ENCODE measurements around the gene OR5B21.

OR5B21 gene

DNA sequence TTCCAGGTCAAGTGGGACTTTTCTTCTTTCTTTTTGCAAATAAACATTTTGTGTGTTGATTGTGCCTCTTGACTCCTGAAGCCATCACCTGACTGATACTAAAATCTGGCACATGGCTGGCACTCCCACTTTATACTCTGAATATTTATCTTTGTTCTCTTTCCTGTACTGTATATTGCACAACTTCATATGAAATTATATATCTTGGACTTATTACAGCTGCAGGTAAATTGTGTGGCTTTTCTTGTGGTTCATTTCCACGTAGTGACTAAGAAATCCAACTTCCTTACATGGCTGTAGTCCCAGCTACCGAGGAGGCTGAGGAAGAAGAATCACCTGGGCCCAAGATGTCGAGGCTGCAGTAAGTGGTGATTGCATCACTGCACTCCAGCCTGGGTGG is 42.2 kb downstream of the OR5B21 start:
- TF ChIP-seq, protein P1, sequence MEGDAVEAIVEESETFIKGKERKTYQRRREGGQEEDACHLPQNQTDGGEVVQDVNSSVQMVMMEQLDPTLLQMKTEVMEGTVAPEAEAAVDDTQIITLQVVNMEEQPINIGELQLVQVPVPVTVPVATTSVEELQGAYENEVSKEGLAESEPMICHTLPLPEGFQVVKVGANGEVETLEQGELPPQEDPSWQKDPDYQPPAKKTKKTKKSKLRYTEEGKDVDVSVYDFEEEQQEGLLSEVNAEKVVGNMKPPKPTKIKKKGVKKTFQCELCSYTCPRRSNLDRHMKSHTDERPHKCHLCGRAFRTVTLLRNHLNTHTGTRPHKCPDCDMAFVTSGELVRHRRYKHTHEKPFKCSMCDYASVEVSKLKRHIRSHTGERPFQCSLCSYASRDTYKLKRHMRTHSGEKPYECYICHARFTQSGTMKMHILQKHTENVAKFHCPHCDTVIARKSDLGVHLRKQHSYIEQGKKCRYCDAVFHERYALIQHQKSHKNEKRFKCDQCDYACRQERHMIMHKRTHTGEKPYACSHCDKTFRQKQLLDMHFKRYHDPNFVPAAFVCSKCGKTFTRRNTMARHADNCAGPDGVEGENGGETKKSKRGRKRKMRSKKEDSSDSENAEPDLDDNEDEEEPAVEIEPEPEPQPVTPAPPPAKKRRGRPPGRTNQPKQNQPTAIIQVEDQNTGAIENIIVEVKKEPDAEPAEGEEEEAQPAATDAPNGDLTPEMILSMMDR (conservative IDR thresholded peaks at IDR 0.05) = no peak
- H3K27ac ChIP-seq = no peak overlapping the region

Measured in VCaP (cell line).